Measurements from ENCODE around the gene PLXNA3.

Gene PLXNA3

DNA sequence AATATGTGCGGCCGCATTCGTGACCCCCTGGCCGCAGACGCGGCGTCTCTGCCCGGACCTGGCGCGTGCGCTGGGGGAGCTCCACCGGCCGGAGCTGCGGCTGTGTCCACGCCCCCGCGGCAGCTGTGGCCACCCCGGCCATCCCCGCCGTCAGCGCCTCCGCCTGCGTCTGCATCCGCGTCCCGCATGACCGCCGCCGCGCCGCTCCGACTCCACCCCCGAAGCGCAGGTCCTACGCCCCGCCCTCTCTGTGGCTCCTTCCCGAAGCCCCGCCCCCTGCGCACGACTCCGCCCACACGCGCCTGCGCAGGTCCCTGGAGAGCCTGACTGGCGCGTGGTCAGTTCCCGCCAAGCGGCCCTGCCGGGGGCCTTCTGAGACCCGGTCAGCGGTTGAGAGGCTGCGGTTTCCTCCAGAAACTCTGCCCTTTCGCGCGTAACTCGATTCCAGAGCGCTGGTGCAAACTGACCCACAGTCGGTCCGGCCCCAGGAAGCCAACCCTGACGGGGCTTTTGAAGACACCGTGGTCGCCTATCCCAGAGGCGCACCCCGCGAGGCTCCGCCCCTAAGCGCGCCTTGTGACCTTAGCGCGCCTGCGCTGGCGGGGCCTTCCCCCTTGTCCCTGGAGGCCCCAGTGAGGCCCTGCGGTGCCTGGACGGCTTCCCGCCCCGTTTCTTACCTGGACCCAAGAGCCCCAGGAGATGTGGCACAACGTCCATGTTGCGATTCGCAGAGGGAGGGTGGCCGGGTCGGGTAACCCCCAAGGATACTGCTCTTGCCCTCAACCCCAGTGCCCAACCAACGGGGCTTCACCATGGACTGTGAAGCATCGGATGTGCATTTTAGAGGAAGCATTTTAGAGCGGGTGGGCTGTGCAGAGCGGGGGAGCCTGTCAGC lies 20.9 kb downstream of the PLXNA3 start, which contains the start of gene LAGE3:
TSS of gene LAGE3 (minus strand) at position 554 of the 895 bp plus-strand sequence. CDS start at position 188, 366 bp downstream.
- H3K27me3 ChIP-seq (ENCODE audit: insufficient read depth, low read depth) = no peaks in the 10 kb centered on the region
- H3K4me1 ChIP-seq (ENCODE audit: low read depth, poor library complexity, severe bottlenecking) = peaks cover 11% of the 10 kb centered on the region
- H3K4me3 ChIP-seq (IDR thresholded peaks at IDR 0.05; ENCODE audit: insufficient read depth, low read depth, low read length) = no peak within 1 kb of the TSS
- H3K36me3 ChIP-seq (ENCODE audit: insufficient read depth) = no peaks in the 10 kb centered on the region
- TF ChIP-seq, protein P1, sequence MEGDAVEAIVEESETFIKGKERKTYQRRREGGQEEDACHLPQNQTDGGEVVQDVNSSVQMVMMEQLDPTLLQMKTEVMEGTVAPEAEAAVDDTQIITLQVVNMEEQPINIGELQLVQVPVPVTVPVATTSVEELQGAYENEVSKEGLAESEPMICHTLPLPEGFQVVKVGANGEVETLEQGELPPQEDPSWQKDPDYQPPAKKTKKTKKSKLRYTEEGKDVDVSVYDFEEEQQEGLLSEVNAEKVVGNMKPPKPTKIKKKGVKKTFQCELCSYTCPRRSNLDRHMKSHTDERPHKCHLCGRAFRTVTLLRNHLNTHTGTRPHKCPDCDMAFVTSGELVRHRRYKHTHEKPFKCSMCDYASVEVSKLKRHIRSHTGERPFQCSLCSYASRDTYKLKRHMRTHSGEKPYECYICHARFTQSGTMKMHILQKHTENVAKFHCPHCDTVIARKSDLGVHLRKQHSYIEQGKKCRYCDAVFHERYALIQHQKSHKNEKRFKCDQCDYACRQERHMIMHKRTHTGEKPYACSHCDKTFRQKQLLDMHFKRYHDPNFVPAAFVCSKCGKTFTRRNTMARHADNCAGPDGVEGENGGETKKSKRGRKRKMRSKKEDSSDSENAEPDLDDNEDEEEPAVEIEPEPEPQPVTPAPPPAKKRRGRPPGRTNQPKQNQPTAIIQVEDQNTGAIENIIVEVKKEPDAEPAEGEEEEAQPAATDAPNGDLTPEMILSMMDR (conservative IDR thresholded peaks at IDR 0.05; ENCODE audit: low read depth, low read length) = no peak
- peak within 1 kb of the TSS; percentile 83 for H3K27ac ChIP-seq
- H3K9ac ChIP-seq = peak within 1 kb of the TSS; percentile 62; the same call in 1 of the 2 replicates
- H3K4me2 ChIP-seq = peak within 1 kb of the TSS; percentile 73
- no peaks in the 10 kb centered on the region for H4K20me1 ChIP-seq (ENCODE audit: insufficient read depth)
- H3K79me2 ChIP-seq (ENCODE audit: insufficient read depth, low read depth) = no peaks in the 10 kb centered on the region
- peak within 1 kb of the TSS; percentile 59; the same call in 1 of the 2 replicates for H2AFZ ChIP-seq (ENCODE audit: low read depth)

- H3K4me2 ChIP-seq = no peak overlapping the region
- H2AFZ ChIP-seq (ENCODE audit: low read depth) = no peak overlapping the region
- peaks cover 11% of the 10 kb centered on the region for H3K4me1 ChIP-seq (ENCODE audit: low read depth, poor library complexity, severe bottlenecking)
- TF ChIP-seq, protein P1 (conservative IDR thresholded peaks at IDR 0.05; ENCODE audit: low read depth, low read length) = no peak
- H4K20me1 ChIP-seq (ENCODE audit: insufficient read depth) = no peaks in the 10 kb centered on the region
- H3K9ac ChIP-seq = no peak overlapping the region
- no peaks in the 10 kb centered on the region for H3K36me3 ChIP-seq (ENCODE audit: insufficient read depth)
- H3K27ac ChIP-seq = no peak overlapping the region
- H3K27me3 ChIP-seq (ENCODE audit: insufficient read depth, low read depth) = no peaks in the 10 kb centered on the region
- no peak overlapping the region for H3K4me3 ChIP-seq (IDR thresholded peaks at IDR 0.05; ENCODE audit: insufficient read depth, low read depth, low read length)
- peaks cover 13% of the 10 kb centered on the region; the same call in 1 of the 2 replicates for H3K79me2 ChIP-seq (ENCODE audit: insufficient read depth, low read depth)
These were observed 23.1 kb downstream of the PLXNA3 start for GRCh38 chrX:154481195-154481594.

- no peak overlapping the region for H2AFZ ChIP-seq (ENCODE audit: low read depth)
- peaks cover 11% of the 10 kb centered on the region for H3K4me1 ChIP-seq (ENCODE audit: low read depth, poor library complexity, severe bottlenecking)
- H3K9ac ChIP-seq = no peak overlapping the region
- no peaks in the 10 kb centered on the region for H3K27me3 ChIP-seq (ENCODE audit: insufficient read depth, low read depth)
- no peak overlapping the region for H3K27ac ChIP-seq
- TF ChIP-seq, protein P1 (conservative IDR thresholded peaks at IDR 0.05; ENCODE audit: low read depth, low read length) = no peak
- H3K4me2 ChIP-seq = no peak overlapping the region
- no peak overlapping the region for H3K4me3 ChIP-seq (IDR thresholded peaks at IDR 0.05; ENCODE audit: insufficient read depth, low read depth, low read length)
- peaks cover 13% of the 10 kb centered on the region; the same call in 1 of the 2 replicates for H3K79me2 ChIP-seq (ENCODE audit: insufficient read depth, low read depth)
- H3K36me3 ChIP-seq (ENCODE audit: insufficient read depth) = no peaks in the 10 kb centered on the region
- no peaks in the 10 kb centered on the region for H4K20me1 ChIP-seq (ENCODE audit: insufficient read depth)
These were observed 24.0 kb downstream of the PLXNA3 start for GRCh38 chrX:154481911-154482601.

DNA sequence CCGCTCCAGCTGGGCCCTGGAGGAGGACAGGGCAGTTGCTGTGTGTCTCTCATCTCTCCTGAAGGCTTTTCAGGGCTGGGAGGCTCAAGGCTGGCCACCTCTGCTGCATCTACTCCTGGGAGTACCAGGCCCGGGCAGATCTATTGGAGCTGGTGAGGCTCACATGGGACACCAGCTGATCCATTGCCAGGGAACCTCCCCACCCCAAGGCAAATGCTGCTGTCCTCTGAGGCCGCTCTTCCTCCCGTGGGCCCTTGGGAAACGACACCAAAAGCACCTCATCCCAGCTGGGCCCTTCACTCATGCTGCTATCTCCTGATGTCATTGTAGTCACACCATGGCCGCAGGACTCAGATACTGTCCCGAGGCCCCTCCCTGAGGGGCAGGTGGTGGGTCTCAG lies 24.7 kb downstream of the PLXNA3 start:
- no peaks in the 10 kb centered on the region for H4K20me1 ChIP-seq (ENCODE audit: insufficient read depth)
- H3K36me3 ChIP-seq (ENCODE audit: insufficient read depth) = no peaks in the 10 kb centered on the region
- H3K79me2 ChIP-seq (ENCODE audit: insufficient read depth, low read depth) = peaks cover 13% of the 10 kb centered on the region; the same call in 1 of the 2 replicates
- TF ChIP-seq, protein P1 (conservative IDR thresholded peaks at IDR 0.05; ENCODE audit: low read depth, low read length) = no peak
- no peak overlapping the region for H2AFZ ChIP-seq (ENCODE audit: low read depth)
- no peaks in the 10 kb centered on the region for H3K27me3 ChIP-seq (ENCODE audit: insufficient read depth, low read depth)
- no peak overlapping the region for H3K4me3 ChIP-seq (IDR thresholded peaks at IDR 0.05; ENCODE audit: insufficient read depth, low read depth, low read length)
- no peak overlapping the region for H3K27ac ChIP-seq
- H3K4me1 ChIP-seq (ENCODE audit: low read depth, poor library complexity, severe bottlenecking) = peaks cover 11% of the 10 kb centered on the region
- H3K4me2 ChIP-seq = no peak overlapping the region
- H3K9ac ChIP-seq = no peak overlapping the region
